ENCODE data around the gene LPO. TPM values are rescaled to one million over a fixed set of nuclear protein-coding genes. Genes with fewer than 3 reads are reported as not detected.
A peak's percentile ranks its signal among the peaks of the same experiment; 100 is the strongest.

Gene LPO
- total RNA-seq, 2 donors from 2014 or later: 0.44 TPM; not detected in 1

DNA sequence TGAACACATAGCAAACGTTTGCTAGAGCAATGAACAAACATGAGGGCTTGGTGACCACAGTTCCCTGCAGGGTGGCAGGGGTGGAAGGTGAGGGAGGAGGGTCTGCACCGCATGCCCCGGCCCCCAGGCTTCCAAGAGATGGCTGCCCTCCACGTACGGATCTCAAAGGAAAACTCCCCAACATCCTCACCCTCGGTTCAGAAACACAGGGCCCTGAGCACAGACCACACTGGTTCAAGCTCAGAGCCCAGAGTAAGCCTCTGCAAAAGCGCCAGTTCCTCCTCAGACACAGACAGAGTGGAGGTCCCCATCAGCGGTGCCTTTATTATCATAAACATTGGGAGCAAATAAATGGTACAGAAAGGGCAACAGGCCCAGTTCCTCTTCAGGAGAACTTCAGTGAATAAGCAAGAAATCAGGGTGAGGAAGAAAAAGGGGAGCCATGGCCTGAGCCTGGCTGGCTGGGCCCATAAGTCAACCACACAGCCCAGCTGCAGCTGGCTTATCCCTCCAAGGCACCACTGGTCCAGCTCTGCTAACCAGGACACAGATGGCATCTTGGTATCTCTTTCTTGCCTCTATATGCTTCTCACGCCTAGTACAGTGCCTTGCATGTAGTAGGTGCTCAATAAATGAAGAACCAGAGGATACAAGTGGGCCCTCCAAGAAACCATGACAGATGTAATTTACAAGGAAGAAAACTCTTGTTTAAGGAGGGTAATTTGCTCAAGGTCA lies 31.3 kb downstream of the LPO start:
- Mint-ChIP-seq H3K36me3 (ENCODE audit: low read depth) (peaks cover 6% of the 10 kb centered on the region), H3K27ac (no peak overlapping the region), H3K27me3 (peaks cover 65% of the 10 kb centered on the region), H3K4me3 (no peak overlapping the region), H3K4me1 (no peaks in the 10 kb centered on the region)
- H3K9me3 ChIP-seq (ENCODE audit: control insufficient read depth, low read length, poor library complexity, severe bottlenecking): no peaks in the 10 kb centered on the region
- no peak for DNase-seq
- ATAC-seq: no peak

DNA sequence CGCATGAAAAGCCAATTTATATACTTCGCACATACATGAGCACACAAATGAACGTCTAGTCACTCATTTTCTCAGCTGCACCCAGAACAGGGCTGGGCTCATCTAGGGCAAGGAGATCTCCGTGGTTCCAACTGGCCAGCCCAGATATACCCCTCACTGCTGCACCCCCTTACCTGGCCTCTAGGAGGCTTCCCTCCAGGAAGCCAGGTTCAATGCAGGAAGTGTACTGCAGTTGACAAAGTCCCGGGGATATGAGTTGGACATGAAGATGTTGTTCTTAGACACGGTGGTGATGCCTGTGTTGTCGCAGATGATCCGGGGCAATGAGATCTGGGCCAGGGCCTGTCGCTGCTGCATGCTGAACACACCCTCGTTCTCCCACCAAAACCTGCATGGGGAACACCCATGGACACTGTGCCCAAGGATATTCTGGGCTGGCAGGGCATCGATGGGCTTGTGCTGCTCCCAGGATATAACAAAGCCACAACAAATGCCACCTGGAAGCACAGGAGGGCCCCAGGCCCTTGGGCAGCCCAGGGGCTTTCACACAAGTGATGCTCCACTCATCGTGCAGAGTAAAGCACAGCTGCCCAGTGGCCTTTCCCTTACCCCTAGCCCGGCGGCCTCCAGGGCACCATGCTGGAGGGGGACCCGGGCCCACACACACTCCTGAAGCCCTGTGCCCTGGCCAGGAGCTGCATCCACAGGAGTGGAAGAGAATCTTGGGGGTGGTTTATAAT lies 32.3 kb downstream of the LPO start:
- H3K36me3 Mint-ChIP-seq (ENCODE audit: low read depth): peaks cover 4% of the 10 kb centered on the region
- no peaks in the 10 kb centered on the region for H3K9me3 ChIP-seq (ENCODE audit: control insufficient read depth, low read length, poor library complexity, severe bottlenecking)
- DNase-seq (no peak), ATAC-seq (peak; percentile 28)
- H3K4me1 Mint-ChIP-seq: no peaks in the 10 kb centered on the region
- H3K4me3 Mint-ChIP-seq: no peak overlapping the region
- peaks cover 57% of the 10 kb centered on the region for H3K27me3 Mint-ChIP-seq
- H3K27ac Mint-ChIP-seq: no peak overlapping the region

DNA sequence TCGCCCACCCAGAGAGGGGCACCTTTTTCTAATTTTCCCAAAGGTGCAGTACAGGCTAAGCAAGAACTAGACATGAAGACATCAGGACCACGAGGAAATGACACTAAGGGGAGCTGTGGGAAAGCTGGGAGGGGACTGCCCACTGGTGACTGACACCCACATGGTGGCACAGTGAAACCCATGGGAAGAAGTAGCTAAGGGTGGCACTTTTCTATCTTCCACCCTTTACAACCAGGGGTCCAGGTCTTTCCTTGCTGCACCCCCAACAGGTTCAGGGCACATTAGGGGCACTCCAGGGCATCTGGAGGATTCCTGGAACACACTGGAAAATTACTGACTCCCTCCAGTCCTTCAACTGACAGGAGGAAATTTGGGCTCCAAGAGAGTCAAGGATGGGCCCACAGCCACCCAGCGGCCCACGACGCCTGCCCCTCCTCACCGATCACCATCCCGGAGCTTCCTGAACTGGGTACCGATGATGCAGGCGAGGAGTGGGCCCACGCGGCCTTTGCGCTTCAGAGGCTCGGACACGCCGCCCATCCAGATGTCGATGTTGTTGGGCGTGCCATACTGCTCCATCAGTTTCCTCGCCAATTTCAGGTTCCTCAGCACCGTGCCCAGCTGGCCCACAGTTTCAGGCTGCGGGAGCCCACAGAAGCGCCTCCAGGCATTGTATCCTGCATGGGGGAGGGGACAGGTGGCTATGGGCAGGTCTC lies 33.0 kb downstream of the LPO start:
- no peak for DNase-seq
- no peaks in the 10 kb centered on the region for H3K36me3 Mint-ChIP-seq (ENCODE audit: low read depth)
- H3K4me3 Mint-ChIP-seq: no peak overlapping the region
- H3K9me3 ChIP-seq (ENCODE audit: control insufficient read depth, low read length, poor library complexity, severe bottlenecking): no peaks in the 10 kb centered on the region
- peaks cover 57% of the 10 kb centered on the region for H3K27me3 Mint-ChIP-seq
- H3K4me1 Mint-ChIP-seq: no peaks in the 10 kb centered on the region
- ATAC-seq: no peak
- no peak overlapping the region for H3K27ac Mint-ChIP-seq

DNA sequence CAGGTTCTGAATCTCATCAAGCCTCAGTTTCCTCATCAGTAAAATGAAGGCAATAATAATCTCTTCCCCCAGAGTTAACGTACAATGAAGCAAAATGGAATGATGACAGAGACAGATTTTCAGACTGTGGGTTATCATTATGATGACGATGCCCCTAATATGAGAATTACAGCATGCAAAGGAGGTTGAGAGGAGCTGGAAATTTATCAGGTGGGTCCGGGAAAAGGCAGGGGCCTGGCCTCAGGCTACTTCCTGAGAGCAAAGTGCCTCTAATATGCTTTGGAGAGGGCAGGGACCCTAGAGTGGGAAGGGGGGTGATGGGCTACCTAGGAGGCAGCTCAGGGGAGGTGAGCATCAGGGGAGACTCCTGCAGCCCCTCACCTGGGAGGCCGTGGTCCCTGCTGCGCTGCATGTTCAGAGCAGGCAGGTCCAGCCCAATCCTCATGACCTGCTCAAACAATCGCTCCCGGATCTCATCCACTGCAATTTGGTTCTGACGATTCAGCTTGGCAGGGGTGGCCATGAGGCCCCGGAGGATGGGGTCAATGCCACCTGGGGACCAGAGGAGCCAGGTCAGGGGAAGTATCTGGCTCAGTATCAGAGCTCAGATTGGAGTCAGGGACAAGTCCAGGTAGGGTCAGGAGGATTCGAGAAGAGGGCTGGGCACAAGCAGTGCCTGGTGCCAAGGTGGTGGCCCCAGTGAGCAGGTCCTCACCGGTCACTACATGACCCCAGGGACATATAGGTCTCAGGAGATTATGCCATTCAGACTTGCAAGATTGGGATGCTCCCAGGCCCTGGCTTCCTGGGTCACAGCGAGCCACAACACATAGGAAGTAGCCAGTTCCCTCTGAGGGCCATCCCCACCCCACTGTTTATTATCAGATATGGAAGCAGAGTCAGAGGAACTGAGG lies 34.2 kb downstream of the LPO start:
- no peaks in the 10 kb centered on the region for H3K9me3 ChIP-seq (ENCODE audit: control insufficient read depth, low read length, poor library complexity, severe bottlenecking)
- DNase-seq: no peak
- H3K36me3 Mint-ChIP-seq (ENCODE audit: low read depth): no peaks in the 10 kb centered on the region
- H3K27ac Mint-ChIP-seq: no peak overlapping the region
- H3K4me3 Mint-ChIP-seq: no peak overlapping the region
- no peaks in the 10 kb centered on the region for H3K4me1 Mint-ChIP-seq
- no peak for ATAC-seq
- H3K27me3 Mint-ChIP-seq: peaks cover 51% of the 10 kb centered on the region

DNA sequence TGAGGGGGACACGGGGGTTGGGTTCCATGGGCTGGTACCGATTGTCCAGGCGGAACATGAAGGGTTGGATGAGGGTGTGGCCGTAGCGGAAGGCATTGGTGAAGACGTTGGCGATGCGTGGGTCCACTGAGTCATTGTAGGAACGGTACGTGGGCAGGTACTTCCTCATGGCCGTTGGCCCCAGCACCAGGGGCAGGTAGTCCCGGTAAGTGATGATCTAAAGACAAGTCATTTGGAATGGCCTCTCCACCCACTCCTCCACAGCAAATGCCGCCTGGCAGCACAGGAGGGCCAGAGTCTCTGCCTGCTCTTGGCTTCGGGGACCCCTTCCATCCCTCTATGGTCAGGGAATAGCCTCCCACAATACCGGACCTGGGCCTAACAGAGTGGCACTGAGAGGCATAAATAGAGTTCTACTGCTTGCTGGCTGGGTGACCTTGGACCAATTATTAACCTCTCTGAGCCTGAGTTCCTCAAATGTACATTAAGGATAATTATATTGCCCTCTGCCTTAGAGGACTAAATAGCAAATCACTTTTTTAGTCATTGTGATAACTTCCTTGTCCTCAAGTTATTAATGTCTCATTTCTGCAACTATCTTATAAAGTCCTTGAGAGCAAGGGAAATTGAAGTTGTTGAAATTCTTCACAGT lies 35.2 kb downstream of the LPO start:
- ATAC-seq (no peak), DNase-seq (no peak)
- Mint-ChIP-seq H3K27ac (no peak overlapping the region), H3K36me3 (ENCODE audit: low read depth) (no peaks in the 10 kb centered on the region), H3K4me1 (no peaks in the 10 kb centered on the region), H3K27me3 (peaks cover 55% of the 10 kb centered on the region), H3K4me3 (no peak overlapping the region)
- no peaks in the 10 kb centered on the region for H3K9me3 ChIP-seq (ENCODE audit: control insufficient read depth, low read length, poor library complexity, severe bottlenecking)

DNA sequence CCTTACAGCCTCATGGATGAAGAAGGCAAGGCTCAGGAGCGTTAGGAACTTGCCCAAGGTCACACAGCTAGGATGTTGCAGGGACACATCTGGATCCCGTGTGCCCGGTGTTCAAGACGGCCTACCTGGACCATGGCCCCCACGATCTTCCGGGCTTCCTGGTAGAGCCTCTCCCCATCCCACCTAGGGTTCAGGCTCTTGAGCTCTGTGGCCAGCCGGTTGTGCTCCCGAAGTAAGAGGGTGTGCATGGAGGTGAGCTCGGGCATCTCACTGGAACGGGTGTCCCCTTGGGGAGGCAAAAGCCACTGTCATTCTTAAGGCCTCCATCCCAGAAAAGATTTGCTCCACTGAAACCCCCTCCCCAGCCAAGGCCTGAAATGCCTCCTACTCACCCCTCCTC lies 37.0 kb downstream of the LPO start:
- Mint-ChIP-seq H3K4me3 (no peak overlapping the region), H3K27ac (no peak overlapping the region), H3K36me3 (ENCODE audit: low read depth) (no peaks in the 10 kb centered on the region), H3K27me3 (peaks cover 63% of the 10 kb centered on the region), H3K4me1 (peaks cover 4% of the 10 kb centered on the region)
- DNase-seq: no peak
- no peak for ATAC-seq
- no peaks in the 10 kb centered on the region for H3K9me3 ChIP-seq (ENCODE audit: control insufficient read depth, low read length, poor library complexity, severe bottlenecking)

DNA sequence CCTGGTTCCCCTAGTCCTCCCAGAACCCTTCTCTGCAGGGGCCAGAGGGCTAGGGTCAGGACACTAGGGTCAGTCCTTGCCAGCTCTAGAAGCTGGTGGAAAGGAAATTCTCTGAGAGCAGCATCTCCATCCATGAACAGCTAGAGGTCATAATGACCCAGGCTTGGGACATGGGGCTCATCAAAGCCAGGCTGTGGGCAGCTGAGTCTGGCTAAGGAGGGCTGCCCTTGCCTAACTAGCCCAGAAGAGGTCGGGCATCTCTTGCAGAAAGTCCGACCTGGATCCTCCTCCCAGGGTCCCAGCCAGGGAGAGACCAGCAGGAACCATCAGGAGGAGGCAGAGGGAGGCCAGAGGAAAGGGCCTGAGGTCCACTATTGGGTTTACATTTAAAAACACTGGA lies 38.0 kb downstream of the LPO start:
- no peak for ATAC-seq
- H3K4me1 Mint-ChIP-seq: peaks cover 4% of the 10 kb centered on the region

DNA sequence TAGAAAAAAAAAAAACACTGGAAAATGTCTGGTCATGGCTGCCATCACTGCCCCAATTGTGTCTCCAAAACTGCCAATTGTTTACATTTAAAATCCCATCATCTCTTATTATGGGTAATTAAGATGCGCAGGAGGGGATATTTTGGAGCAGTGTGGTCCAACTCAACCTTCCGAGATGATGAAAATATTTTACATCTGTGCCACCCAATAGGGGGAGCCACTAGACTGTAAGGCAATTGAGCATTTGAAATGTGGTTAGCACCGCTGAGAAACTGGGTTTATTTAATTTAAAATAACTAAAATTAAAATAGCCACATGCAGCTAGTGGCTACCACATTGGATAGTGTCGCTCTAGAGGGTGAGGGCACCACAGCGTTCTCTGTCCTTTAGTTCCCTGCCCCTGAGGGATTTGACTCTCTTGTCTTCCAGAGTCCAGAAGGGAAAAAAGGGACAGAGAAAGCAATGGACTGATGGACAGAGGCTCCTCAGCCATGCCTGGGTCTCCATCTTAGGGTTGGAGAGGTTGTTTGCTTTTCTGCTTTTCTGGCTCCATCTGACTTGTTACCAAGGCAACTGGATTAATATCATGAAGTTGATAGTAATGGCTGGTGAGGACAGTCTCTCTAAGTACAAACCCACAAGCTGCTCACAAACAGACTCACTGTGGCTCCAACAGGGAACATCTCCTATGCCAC lies 38.9 kb downstream of the LPO start:
- DNase-seq: no peak
- Mint-ChIP-seq H3K4me1 (peaks cover 4% of the 10 kb centered on the region), H3K27me3 (peaks cover 61% of the 10 kb centered on the region), H3K36me3 (ENCODE audit: low read depth) (no peaks in the 10 kb centered on the region), H3K4me3 (no peak overlapping the region), H3K27ac (no peak overlapping the region)
- no peaks in the 10 kb centered on the region for H3K9me3 ChIP-seq (ENCODE audit: control insufficient read depth, low read length, poor library complexity, severe bottlenecking)
- no peak for ATAC-seq

More for the DNA sequence above, 38.0 kb downstream of the LPO start:
- no peaks in the 10 kb centered on the region for H3K9me3 ChIP-seq (ENCODE audit: control insufficient read depth, low read length, poor library complexity, severe bottlenecking)
- no peak overlapping the region for H3K4me3 Mint-ChIP-seq
- no peak overlapping the region for H3K27ac Mint-ChIP-seq
- DNase-seq: no peak
- H3K27me3 Mint-ChIP-seq: peaks cover 65% of the 10 kb centered on the region
- H3K36me3 Mint-ChIP-seq (ENCODE audit: low read depth): no peaks in the 10 kb centered on the region

DNA sequence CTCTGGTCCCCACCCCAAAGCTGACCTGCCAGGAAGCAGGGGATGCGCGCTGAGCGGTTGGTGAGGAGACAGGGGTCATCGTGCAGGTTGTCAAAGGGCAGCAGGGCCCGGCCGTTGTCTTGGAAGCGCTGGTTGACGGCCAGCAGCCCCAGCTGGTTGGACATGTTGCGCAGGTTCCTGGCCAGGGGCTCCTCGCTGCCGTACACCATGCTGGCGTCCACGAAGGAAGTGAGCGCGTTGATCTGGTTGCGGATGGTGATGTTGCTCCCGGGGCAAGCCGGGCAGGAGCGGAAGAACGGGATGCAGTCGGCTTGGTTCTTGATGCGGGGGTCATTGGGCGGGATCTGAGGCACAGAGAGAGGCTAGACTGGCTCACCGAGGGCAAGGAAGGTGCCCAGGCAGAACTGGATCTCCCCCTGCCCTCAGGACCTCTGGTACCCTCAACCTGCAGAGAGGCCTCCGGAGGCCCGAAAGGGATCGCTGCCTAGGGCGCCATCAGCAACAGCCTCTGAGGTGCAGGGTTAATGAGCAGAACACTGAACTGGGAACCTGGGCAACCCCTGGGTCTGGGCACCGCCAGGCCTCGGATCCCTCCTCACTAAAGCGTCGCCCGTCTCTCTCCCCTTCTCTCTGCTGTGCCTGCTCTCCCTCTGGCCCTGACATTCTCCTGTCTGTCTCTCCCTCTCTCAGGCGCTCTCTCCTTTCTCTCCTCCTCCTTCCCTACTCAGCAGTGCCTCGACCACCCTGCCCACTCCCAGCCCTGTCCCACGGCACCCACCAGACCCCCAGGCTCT lies 39.6 kb downstream of the LPO start:
- peaks cover 4% of the 10 kb centered on the region for H3K4me1 Mint-ChIP-seq
- ATAC-seq (no peak), DNase-seq (no peak)
- H3K27me3 Mint-ChIP-seq: peaks cover 54% of the 10 kb centered on the region
- H3K9me3 ChIP-seq (ENCODE audit: control insufficient read depth, low read length, poor library complexity, severe bottlenecking): no peaks in the 10 kb centered on the region
- no peak overlapping the region for H3K27ac Mint-ChIP-seq
- H3K4me3 Mint-ChIP-seq: no peak overlapping the region
- no peaks in the 10 kb centered on the region for H3K36me3 Mint-ChIP-seq (ENCODE audit: low read depth)

DNA sequence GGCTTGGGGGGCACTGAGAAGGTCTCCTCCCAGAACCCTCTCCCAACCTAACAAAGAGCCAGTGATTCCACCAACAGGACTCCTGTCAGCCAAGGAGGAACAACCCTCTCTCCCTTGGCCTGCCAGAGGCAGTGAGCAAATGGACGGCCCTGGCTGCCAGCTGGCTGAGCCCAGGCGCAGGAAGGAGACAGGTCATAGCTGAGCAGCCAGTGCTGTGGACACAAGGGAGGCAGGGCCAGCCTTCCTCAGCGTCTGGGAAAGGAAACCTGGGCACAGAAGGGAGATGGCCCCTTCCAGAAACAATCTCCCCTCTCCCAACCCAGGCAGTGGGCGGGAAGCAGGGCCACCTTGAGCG lies 40.3 kb downstream of the LPO start:
- no peak for ATAC-seq
- no peak overlapping the region for H3K27ac Mint-ChIP-seq
- no peak for DNase-seq
- no peaks in the 10 kb centered on the region for H3K36me3 Mint-ChIP-seq (ENCODE audit: low read depth)
- H3K4me3 Mint-ChIP-seq: no peak overlapping the region
- H3K27me3 Mint-ChIP-seq: peaks cover 51% of the 10 kb centered on the region
- no peaks in the 10 kb centered on the region for H3K9me3 ChIP-seq (ENCODE audit: control insufficient read depth, low read length, poor library complexity, severe bottlenecking)
- H3K4me1 Mint-ChIP-seq: peaks cover 4% of the 10 kb centered on the region

DNA sequence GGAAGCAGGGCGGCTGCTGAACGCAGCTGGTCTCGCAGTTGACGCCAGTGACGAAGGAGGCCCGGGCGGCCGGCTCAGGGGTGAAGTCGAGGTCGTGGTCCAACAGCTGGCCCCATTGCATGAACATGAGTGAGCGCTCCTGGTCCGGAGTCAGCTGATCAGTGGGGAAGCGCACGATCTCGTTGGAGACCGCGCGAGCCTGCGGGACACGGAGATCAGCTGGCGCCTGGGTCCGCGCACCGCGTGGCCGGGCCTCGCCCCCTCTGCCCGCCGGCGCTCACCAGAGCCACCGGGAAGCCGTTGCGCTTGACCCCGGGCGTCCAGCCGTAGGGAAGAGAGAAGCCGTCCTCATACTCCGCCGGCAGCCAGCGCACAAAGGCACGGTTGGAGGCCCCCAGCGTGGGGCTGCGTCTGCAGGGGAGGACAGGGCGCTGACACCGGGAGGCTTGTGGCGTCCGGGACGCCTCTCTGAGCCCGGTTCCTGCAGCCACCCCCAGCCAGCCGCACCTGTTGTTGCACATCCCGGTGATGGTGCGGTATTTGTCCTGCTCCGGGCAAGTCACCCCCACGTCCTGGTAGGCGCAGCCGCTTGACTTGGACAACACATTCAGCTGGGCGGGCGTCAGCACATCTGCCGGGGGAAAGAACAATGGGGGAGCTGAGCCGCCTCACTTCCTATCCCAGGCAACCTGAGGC lies 40.8 kb downstream of the LPO start:
- H3K4me3 Mint-ChIP-seq: peak overlapping the region; percentile 28
- H3K27me3 Mint-ChIP-seq: peaks cover 49% of the 10 kb centered on the region
- H3K27ac Mint-ChIP-seq: no peak overlapping the region
- peaks cover 4% of the 10 kb centered on the region for H3K4me1 Mint-ChIP-seq
- peak; percentile 23 for ATAC-seq
- H3K9me3 ChIP-seq (ENCODE audit: control insufficient read depth, low read length, poor library complexity, severe bottlenecking): no peaks in the 10 kb centered on the region
- no peaks in the 10 kb centered on the region for H3K36me3 Mint-ChIP-seq (ENCODE audit: low read depth)
- no peak for DNase-seq
